ENCODE measurements around the gene ARID1B. TPM values are rescaled to one million over a fixed set of nuclear protein-coding genes. Genes with fewer than 3 reads are reported as not detected.

The ARID1B gene
- total RNA-seq, 1 experiment from 2014 or later, result 91.7 TPM

DNA sequence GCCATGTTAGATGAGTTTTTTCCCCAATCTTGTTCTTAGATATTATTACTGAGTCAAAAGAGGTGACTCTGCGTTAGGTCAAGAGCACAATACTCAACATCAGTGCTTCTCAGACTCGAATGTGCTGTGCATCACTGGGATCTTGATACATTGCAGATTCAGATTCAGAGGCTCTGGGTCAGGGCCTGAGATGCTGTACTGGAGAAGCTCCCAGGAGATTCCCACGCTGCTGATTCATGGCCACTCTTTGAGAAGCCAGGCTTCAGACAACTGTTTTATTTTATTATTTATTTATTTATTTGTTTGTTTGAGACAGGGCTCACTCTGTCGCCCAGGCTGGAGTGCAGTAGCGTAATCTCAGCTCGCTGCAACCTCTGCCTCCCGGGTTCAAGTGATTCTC, 41.4 kb upstream of the ARID1B start:
- no TSS peak for BruUV-seq (replicated peaks)
- H3K4me3 ChIP-seq (ENCODE audit: low read depth in 2 of 2, low read length in 2 of 2), result no peak overlapping the region
- POLR2A ChIA-PET, result no interaction called here
- no peaks in the 10 kb centered on the region for H3K4me1 ChIP-seq (ENCODE audit: control insufficient read depth, insufficient read depth, low read length)
- H3K27me3 ChIP-seq (ENCODE audit: control insufficient read depth, insufficient read depth, low read length), result no peaks in the 10 kb centered on the region
- intact Hi-C loops (cut with micrococcal nuclease; ENCODE audit: unreplicated experiment) (no loop called here), in situ Hi-C loops (cut with HindIII; ENCODE audit: low pct_unique_long_range_greater_than_20kb, low sequenced_read_pairs) (no loop called here)
- TF ChIP-seq, protein P1, sequence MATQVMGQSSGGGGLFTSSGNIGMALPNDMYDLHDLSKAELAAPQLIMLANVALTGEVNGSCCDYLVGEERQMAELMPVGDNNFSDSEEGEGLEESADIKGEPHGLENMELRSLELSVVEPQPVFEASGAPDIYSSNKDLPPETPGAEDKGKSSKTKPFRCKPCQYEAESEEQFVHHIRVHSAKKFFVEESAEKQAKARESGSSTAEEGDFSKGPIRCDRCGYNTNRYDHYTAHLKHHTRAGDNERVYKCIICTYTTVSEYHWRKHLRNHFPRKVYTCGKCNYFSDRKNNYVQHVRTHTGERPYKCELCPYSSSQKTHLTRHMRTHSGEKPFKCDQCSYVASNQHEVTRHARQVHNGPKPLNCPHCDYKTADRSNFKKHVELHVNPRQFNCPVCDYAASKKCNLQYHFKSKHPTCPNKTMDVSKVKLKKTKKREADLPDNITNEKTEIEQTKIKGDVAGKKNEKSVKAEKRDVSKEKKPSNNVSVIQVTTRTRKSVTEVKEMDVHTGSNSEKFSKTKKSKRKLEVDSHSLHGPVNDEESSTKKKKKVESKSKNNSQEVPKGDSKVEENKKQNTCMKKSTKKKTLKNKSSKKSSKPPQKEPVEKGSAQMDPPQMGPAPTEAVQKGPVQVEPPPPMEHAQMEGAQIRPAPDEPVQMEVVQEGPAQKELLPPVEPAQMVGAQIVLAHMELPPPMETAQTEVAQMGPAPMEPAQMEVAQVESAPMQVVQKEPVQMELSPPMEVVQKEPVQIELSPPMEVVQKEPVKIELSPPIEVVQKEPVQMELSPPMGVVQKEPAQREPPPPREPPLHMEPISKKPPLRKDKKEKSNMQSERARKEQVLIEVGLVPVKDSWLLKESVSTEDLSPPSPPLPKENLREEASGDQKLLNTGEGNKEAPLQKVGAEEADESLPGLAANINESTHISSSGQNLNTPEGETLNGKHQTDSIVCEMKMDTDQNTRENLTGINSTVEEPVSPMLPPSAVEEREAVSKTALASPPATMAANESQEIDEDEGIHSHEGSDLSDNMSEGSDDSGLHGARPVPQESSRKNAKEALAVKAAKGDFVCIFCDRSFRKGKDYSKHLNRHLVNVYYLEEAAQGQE (IDR thresholded peaks at IDR 0.05; ENCODE audit: insufficient read depth in 1 of 2, low read depth in 2 of 2, low read length in 1 of 2), result no peak
- no peak for TF ChIP-seq POLR2AphosphoS5 (IDR thresholded peaks at IDR 0.05; ENCODE audit: low read depth, low read length)
- no peak for TF ChIP-seq SIN3A (IDR thresholded peaks at IDR 0.05; ENCODE audit: borderline replicate concordance, insufficient read depth, low read depth, low read length)
- TF ChIP-seq, protein P2, sequence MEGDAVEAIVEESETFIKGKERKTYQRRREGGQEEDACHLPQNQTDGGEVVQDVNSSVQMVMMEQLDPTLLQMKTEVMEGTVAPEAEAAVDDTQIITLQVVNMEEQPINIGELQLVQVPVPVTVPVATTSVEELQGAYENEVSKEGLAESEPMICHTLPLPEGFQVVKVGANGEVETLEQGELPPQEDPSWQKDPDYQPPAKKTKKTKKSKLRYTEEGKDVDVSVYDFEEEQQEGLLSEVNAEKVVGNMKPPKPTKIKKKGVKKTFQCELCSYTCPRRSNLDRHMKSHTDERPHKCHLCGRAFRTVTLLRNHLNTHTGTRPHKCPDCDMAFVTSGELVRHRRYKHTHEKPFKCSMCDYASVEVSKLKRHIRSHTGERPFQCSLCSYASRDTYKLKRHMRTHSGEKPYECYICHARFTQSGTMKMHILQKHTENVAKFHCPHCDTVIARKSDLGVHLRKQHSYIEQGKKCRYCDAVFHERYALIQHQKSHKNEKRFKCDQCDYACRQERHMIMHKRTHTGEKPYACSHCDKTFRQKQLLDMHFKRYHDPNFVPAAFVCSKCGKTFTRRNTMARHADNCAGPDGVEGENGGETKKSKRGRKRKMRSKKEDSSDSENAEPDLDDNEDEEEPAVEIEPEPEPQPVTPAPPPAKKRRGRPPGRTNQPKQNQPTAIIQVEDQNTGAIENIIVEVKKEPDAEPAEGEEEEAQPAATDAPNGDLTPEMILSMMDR (IDR thresholded peaks at IDR 0.05), result no peak
- H3K36me3 ChIP-seq (ENCODE audit: control insufficient read depth, insufficient read depth, low read length), result no peaks in the 10 kb centered on the region
- ATAC-seq (no peak), DNase-seq (ENCODE audit: low read depth, low spot score) (no peak)
- H3K27ac ChIP-seq (ENCODE audit: low read length), result no peak overlapping the region
- no peaks in the 10 kb centered on the region for H3K9me3 ChIP-seq (ENCODE audit: control insufficient read depth, insufficient read depth, low read depth, low read length)
- CTCF ChIA-PET, result no interaction called here

DNA sequence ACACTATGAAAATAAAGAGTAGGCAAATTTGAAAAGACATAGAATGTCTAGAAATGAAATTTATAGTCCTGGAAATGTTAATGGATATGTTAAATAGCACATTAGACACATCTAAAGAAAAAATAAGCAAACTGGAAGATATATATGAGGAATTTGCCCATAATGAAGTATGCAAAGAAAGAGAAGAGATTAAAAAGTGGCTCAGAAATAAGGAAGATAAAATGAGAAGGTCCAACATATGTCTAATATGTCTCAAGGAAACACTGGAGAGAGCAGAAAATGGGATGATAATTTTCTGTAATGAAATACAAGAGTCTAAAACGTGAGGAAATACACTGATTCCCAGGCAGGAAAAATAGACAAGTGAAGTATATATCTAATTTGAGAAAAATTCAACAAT, 36.6 kb upstream of the ARID1B start:
- Histone ChIP-seq H3K36me3 (ENCODE audit: control insufficient read depth, insufficient read depth, low read length) (no peaks in the 10 kb centered on the region), H3K9me3 (ENCODE audit: control insufficient read depth, insufficient read depth, low read depth, low read length) (no peaks in the 10 kb centered on the region), H3K27ac (ENCODE audit: low read length) (no peak overlapping the region), H3K27me3 (ENCODE audit: control insufficient read depth, insufficient read depth, low read length) (no peaks in the 10 kb centered on the region), H3K4me3 (ENCODE audit: low read depth in 2 of 2, low read length in 2 of 2) (no peak overlapping the region), H3K4me1 (ENCODE audit: control insufficient read depth, insufficient read depth, low read length) (no peaks in the 10 kb centered on the region)
- intact Hi-C loops (cut with micrococcal nuclease; ENCODE audit: unreplicated experiment) (no loop called here), in situ Hi-C loops (cut with HindIII; ENCODE audit: low pct_unique_long_range_greater_than_20kb, low sequenced_read_pairs) (no loop called here)
- ATAC-seq (no peak), DNase-seq (ENCODE audit: low read depth, low spot score) (no peak)
- POLR2A ChIA-PET, result no interaction called here
- no TSS peak for BruUV-seq (replicated peaks)
- CTCF ChIA-PET, result no interaction called here
- TF ChIP-seq TCF7L2 (IDR thresholded peaks at IDR 0.05; ENCODE audit: low read depth, low read length), result no peak
- TF ChIP-seq SIN3A (IDR thresholded peaks at IDR 0.05; ENCODE audit: borderline replicate concordance, insufficient read depth, low read depth, low read length), result no peak
- TF ChIP-seq POLR2AphosphoS5 (IDR thresholded peaks at IDR 0.05; ENCODE audit: low read depth, low read length), result no peak
- TF ChIP-seq, protein P1 (IDR thresholded peaks at IDR 0.05; ENCODE audit: insufficient read depth in 1 of 2, low read depth in 2 of 2, low read length in 1 of 2), result no peak
- TF ChIP-seq, protein P2 (IDR thresholded peaks at IDR 0.05), result no peak
